SHP77 (cell line): ENCODE measurements around the gene STXBP2.
A peak's percentile ranks its signal among the peaks of the same experiment; 100 is the strongest.
"Not testable (repeated sequence)": the region's sequence is repeated elsewhere in the genome, so short reads cannot be mapped to it uniquely, and the experiment has no call there.

Experiments used
- DNase-seq, 2 experiments: peaks; one replicate each; lab custom pipeline; 2025; lab: John Stamatoyannopoulos, UW

The STXBP2 gene

DNA sequence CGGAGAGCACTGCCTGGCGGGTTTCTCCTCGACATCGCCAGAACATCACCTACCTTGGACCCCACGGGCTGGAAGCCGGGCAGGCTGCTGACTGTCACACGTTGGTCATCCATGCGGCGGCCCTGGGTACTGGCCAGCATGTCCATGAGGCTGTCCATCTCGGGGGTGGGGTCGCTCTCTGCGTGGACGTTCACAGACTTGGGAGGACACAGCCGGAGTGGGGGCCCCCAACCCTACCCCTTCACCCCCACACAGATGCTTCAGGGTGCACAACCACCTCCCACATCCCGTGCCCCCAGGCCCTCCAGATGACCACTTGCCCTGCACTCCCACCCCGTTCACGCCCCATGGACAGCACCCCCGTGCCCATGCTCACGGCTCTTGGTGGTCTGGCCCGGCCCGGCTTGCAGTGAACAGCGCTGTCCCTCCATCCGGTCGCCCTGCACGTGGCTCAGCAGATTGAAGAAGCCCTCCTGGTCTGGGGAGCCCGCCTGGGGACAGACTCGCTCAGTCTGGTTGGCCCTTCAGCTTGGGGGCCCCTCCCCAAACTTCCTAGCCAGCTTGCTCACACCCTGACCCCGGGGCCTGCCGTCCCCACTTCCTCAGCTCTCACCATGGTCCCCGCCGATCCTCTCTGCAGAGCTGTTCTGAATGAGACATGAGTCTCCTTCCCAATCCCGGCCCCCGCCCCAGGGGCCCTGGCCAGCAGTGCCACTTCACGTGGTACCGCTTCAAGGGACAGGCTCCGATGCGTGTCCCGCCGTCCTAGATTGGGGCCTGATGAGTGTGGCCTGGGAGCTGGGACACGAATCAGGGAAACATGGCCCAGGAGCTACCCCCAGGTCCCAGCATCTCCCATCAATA lies 4.3 kb upstream of the STXBP2 start:
- no peak for DNase-seq

DNA sequence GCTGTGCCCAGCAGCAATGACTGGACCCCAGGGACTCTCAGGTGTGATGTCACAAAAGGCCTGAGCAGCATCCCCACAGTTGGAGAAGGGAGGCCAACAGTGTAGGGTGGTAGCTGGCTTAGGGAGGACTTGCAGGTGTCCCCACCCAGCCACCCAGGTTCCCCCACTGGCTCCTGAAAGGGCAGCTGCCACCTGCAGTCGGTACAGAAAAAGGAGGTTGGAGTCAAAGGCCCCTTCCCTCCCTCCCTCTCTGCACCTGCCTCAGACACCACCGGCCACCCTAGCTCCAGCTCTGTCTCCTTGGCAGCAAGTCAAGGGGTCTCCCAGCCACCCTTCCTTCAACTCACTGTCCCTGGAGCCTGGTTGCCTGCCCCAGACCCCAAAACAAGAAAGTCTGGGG lies 3.2 kb upstream of the STXBP2 start, which contains the start of gene PCP2:
Gene PCP2, minus strand, starts transcription at position 22 of the 400 bp plus-strand sequence. CDS start 262 bp downstream, outside the sequence.
- peak in 1 of 2 experiments; percentile 7 for DNase-seq

GRCh38 chr19:7635670-7636069 lies 1.2 kb upstream of the STXBP2 start:
- no peak for DNase-seq

DNA sequence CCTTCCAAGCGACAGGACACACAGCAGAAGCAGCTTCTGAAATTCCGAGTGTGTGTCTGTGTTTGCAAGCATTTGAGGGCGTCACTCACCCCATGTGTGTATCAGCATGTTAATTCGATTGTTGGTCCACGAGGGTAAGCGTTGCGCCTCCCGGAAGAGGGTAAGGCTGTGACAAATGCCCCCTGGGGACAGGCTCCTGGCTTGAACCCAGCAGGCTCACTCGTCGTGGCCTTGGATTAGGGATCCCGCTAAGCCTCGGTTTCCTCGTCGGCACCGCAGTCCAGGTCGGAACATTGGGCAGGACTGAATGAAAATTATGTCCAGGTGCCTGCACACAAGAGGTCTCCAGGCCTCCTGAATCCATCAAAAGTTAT lies 606 bp upstream of the STXBP2 start:
- DNase-seq, result no peak

- peak in 1 of 2 experiments; percentile 7 for DNase-seq
Observed at GRCh38 chr19:7637374-7638256, 705 bp downstream of the STXBP2 start.

DNA sequence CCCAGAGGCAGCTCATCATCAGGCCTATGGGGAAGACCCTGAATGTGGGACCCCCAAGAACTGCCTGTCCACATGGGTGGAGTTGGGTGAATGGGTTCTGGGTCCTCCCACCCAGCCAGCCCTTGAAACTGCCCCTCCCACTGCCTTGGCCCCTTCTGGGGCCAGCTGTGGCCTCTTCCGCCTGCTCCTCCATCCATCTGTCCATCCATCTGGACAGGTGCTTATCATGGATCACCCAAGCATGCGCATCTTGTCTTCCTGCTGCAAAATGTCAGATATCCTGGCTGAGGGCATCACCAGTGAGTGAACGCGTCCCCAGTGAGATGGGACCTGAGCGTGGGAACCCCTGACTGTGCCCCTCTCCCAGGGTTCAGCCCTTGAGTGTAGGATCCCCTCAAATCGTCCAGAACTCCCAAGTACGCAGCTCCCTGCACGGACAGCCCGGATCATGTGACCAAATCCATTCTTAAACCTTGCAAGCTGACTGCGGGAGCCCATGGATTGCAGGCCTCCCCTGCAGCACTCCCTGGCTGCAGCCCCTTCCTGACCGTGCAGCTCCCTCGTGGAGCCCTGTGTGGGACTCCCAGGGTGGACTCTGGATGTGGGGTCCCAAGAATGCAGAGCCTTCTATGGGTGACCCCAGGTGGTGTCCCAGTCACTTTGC lies 2.0 kb downstream of the STXBP2 start:
- no peak for DNase-seq

- no peak for DNase-seq
Observed at GRCh38 chr19:7639863-7640348, 3.0 kb downstream of the STXBP2 start.

GRCh38 chr19:7640803-7641202 lies 3.9 kb downstream of the STXBP2 start:
- no peak for DNase-seq

DNA sequence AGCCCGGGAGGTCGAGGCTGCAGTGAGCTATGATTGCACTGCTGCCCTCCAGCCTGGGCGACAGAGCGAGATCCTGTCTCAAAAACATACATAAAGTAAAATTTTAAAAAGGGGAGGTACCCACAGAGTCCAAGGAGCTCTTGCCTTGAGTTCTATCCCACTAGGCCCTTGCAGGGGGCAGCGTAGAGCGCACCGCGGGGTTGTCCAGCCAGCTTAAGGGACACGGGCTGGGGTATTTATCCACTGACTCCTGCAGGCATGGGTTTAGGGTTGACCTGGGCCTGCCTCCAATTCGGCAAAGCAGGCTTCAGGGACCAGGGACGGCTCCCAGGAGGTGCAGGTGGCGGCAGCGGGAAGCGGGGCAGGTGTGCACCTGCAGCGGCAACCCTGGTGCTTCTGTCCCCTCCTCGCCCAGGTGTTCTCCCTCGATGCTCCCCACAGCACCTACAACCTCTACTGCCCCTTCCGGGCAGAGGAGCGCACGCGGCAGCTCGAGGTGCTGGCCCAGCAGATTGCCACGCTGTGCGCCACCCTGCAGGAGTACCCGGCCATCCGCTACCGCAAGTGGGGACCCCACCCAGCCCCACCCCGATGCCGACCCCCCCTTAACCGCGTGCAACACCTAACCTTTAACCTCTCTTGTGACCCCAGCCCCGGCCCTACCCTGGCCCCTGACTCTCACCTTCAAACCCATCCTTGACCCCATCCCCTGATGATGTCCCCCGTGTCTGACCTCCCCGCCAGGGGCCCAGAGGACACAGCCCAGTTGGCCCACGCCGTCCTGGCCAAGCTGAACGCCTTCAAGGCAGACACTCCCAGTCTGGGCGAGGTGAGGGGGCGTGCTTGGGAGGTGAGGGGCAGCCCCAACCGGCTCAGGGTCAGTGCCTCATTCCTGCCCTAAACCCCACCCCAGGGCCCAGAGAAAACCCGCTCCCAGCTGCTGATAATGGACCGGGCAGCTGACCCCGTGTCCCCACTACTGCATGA lies 4.7 kb downstream of the STXBP2 start:
- no peak for DNase-seq

- no peak for DNase-seq
Observed at GRCh38 chr19:7642295-7643030, 5.6 kb downstream of the STXBP2 start.

- DNase-seq, result no peak
Observed at GRCh38 chr19:7643031-7643415, 6.1 kb downstream of the STXBP2 start.

GRCh38 chr19:7643629-7644549 lies 7.0 kb downstream of the STXBP2 start:
- DNase-seq, result not testable (repeated sequence)

- DNase-seq, result no peak
Observed at GRCh38 chr19:7644550-7644877, 7.6 kb downstream of the STXBP2 start.

DNA sequence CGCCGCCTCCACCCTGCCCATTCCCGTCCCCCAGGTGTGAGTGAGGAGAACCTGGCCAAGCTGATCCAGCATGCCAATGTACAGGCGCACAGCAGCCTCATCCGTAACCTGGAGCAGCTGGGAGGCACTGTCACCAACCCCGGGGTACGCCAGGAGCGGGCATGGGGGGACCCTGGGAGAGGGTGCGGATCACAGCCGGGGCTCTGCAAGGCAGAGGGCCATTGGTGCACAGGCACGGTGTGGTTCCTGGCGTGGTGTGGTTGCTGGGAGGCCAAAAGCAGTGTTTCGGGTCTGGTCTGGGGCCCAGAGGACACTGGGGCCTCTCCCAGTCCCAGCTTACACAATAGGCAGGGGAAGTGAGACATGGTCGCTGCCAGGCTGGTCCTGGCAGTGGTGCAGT lies 8.3 kb downstream of the STXBP2 start:
- no peak for DNase-seq

- no peak for DNase-seq
Observed at GRCh38 chr19:7645656-7646425, 8.9 kb downstream of the STXBP2 start.

- DNase-seq, result no peak
Observed at GRCh38 chr19:7646426-7646700, 9.5 kb downstream of the STXBP2 start.

DNA sequence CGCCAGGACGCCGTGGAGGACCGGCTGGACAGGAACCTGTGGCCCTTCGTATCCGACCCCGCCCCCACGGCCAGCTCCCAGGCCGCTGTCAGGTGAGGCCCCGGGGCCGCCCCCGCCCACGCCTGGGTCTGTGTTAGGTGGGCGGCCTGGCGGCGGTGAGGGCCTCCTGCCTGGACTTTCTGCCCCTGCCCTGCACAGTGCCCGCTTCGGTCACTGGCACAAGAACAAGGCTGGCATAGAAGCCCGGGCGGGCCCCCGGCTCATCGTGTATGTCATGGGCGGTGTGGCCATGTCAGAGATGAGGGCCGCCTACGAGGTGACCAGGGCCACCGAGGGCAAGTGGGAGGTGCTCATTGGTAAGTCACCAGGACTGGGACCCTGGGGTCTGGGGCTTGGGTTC lies 10.2 kb downstream of the STXBP2 start:
- DNase-seq, result no peak

- no peak for DNase-seq
Observed at GRCh38 chr19:7648265-7649014, 11.5 kb downstream of the STXBP2 start.
